ENCODE measurements around the gene PRDM8.

Gene PRDM8

DNA sequence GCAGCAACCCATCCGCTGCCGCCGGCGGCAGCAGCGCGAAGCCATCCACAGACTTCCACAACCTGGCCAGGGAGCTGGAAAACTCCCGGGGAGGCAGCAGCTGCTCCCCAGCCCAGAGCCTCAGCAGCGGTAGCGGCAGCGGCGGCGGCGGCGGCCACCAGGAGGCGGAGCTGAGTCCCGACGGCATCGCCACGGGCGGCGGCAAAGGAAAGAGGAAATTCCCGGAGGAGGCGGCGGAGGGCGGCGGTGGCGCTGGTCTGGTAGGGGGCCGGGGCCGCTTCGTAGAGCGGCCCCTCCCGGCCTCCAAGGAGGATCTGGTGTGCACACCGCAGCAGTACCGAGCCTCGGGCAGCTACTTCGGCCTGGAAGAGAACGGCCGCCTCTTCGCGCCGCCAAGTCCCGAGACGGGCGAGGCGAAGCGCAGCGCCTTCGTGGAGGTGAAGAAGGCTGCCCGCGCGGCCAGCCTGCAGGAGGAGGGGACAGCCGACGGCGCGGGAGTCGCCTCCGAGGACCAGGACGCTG lies 4.9 kb downstream of the PRDM8 start:
- DNase-seq = peak; percentile 76

DNA sequence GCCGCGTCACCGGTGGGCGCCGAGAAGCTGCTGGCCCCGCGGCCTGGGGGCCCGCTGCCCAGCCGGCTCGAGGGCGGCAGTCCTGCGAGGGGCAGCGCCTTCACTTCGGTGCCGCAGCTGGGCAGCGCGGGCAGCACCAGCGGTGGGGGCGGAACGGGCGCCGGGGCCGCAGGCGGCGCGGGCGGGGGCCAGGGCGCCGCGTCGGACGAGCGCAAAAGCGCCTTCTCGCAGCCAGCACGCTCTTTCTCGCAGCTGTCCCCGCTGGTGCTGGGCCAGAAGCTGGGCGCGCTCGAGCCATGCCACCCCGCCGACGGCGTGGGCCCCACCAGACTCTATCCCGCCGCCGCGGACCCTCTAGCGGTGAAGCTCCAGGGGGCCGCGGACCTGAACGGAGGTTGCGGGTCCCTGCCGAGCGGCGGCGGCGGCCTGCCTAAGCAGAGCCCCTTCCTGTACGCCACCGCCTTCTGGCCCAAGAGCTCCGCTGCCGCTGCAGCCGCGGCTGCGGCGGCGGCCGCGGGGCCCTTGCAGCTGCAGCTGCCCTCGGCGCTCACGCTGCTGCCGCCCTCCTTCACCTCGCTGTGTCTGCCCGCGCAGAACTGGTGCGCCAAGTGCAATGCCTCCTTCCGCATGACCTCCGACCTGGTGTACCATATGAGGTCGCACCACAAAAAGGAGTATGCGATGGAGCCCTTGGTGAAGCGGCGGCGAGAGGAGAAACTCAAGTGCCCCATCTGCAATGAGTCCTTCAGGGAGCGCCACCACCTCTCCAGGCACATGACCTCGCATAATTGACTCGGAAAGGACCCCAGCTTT lies 5.6 kb downstream of the PRDM8 start:
- DNase-seq = peak; percentile 69

- no peak for DNase-seq
Measured at GRCh38 chr4:80204433-80205011, 7.2 kb downstream of the PRDM8 start.

DNA sequence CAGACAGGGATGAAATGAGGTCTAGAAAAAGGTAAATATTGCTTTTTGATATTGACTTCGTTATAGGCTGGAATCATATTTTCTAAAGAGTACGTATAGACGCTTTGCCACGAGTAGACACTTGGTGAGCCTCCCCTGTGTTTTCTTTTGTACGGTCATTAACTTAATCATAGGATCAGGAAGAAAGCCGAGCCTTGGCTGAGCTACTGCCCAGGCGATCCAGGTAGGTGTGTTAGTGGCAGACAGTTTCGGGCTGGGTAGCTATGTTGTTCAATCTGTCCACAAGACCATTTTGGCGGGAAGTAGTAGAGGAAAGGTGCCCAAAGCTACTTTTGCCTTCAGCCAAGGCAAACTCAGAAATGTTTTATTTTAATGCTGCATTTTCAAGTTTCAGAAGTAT lies 8.8 kb downstream of the PRDM8 start:
- DNase-seq = no peak

GRCh38 chr4:80206521-80207171 lies 9.3 kb downstream of the PRDM8 start:
- no peak for DNase-seq

DNA sequence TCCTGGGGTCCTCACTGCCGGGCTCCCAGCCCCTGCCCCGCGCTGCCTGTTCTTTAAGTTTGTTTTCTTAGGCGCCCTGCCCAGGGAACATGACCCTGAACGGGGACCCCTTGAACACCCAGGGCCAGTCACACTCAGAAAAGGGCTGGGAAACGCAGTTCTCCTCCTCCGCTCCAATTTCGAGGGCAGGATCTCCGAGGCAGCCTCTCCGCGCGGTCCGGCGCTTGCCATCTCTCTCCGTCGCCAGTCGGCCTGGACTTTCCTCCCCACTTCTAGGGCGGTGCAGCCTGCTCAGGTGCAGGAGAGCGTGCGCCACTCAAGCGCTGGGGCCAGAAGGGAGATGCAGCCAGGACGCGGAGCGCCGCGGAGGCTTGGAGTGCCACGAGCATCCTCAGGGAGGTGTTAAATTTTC lies 9.9 kb downstream of the PRDM8 start:
- no peak for DNase-seq

GRCh38 chr4:80207664-80208063 lies 10.4 kb downstream of the PRDM8 start:
- DNase-seq = no peak

- DNase-seq = no peak
Measured at GRCh38 chr4:80208610-80209339, 11.5 kb downstream of the PRDM8 start.

GRCh38 chr4:80209340-80209701 lies 12.0 kb downstream of the PRDM8 start:
- no peak for DNase-seq

DNA sequence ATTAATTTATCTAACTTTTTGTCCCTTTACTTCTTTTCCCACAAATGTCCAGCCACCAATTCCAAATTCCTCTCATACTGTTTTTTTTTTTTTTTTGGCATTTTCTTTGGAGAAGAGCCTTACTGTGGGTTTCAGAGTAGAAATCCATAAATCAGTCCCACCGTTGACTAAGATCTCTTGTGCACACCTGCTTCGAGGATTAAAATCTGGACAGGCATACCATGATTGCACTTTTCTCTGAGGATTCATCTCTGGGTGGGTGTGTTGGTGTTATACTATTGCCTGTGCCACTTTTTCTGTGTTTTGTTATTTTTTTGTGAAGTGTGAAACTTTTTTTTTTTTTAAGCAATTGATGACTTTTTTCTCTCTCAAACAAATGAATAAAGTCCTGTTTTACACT lies 13.2 kb downstream of the PRDM8 start:
- DNase-seq = no peak

- no peak for DNase-seq
Measured at GRCh38 chr4:80213117-80213815, 16.0 kb downstream of the PRDM8 start.

DNA sequence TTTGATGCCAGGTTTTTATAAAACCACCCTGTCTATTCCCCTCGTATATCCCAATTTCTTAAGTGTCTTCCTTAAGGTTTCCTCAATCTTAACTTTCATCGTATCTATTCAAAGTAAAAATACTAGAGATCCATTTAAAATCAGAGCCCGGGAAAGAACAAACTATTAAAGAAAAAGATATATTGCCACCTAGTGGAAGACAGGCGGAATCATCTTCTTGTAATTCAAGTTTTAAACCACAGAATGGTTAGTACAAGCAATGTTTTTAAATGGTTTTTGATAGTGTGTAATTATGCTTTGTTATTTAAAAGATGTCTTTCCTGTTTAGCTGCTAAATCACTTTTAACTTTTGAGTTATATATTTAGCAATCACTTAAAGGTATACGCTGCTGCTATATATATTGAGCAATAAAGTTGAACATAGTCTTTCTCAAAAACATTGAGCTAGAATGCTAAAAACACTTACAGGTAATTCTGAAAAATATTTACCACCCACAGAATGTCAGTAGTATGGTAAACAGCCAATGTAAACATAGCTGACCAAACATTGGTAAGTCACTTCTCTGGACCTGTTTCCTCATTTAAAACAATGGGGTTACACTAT lies 18.2 kb downstream of the PRDM8 start:
- DNase-seq = peak; percentile 39

GRCh38 chr4:80216100-80216761 lies 18.9 kb downstream of the PRDM8 start:
- no peak for DNase-seq

- DNase-seq = no peak
Measured at GRCh38 chr4:80219301-80220025, 22.2 kb downstream of the PRDM8 start.

DNA sequence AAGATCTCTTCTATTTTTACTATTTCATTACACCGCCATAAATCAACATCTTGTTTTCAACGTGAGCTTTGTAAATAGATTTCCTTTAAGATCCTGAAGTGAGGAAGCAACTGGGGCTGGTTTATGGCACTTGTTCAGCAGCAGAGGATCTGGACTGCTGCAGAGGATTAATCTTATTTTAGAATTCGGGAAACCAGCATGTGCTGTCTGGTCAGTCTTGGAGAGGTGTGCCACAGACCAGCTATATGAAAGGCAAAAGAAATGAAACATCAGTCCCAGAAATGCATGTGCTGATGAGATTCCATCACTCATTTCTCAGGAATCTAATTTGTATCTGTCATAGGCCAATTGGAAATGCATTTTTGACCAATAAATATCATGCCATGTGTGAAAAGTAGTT lies 23.4 kb downstream of the PRDM8 start:
- DNase-seq = no peak

DNA sequence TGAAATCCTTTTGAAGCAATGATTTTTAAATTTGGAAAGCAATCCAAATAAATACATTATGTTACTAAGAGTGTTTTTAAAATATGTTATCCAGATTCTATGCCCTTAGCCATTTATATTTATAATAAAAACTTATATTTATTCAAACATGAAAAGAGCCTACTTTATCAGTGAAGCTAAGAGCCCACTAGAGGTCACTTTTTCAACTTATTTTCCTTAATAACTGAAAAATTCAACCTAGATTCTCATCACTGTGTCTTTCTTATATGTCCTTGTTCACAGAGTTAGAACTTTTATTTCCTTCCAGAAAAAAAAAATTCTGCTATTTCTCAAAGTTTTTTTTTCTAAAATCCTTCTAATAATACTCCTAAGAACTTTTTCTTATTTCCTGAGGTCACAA lies 23.9 kb downstream of the PRDM8 start:
- DNase-seq = no peak

DNA sequence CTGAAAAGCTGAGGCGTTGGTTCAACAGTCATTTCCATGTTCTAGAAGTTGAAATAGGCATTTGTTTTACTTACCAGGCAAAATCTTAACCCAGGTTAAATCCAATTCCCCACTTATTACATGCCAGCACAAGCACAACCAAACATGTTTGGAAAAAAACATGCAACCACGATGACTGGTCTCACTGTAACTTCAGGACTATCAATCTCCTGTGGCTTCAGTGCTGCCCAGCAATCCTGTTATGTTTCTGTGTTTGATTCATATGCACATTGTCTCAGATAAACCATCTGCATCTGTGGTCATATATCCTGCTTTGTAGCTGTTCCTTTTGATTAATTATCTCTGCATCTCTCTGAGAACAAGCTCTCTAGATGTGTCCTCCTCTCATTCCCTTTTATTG lies 28.3 kb downstream of the PRDM8 start:
- DNase-seq = no peak

GRCh38 chr4:80226094-80226493 lies 28.8 kb downstream of the PRDM8 start:
- DNase-seq = no peak

- DNase-seq = no peak
Measured at GRCh38 chr4:80228460-80228859, 31.2 kb downstream of the PRDM8 start.

- no peak for DNase-seq
Measured at GRCh38 chr4:80229128-80229527, 31.8 kb downstream of the PRDM8 start.

- no peak for DNase-seq
Measured at GRCh38 chr4:80229590-80229989, 32.3 kb downstream of the PRDM8 start.

Data from activated CD4-positive, alpha-beta T cell treated with anti-CD3 and anti-CD28 coated beads, Interleukin-2, amount 50 U/mL, for 16 hours (primary cell).